Anterior cingulate cortex (tissue), 58 donors: ENCODE results near the gene CCDC149.
"Not testable (repeated sequence)": the region's sequence is repeated elsewhere in the genome, so short reads cannot be mapped to it uniquely, and the experiment has no call there.

Experiments used
- DNase-seq, 58 donors: peaks; one replicate each; lab custom pipeline; 2025; lab: John Stamatoyannopoulos, UW

The CCDC149 gene

GRCh38 chr4:24917076-24917856, 4.4 kb upstream of the CCDC149 start:
- DNase-seq, result no peak

- DNase-seq, result no peak
Observed at GRCh38 chr4:24915121-24915922, 2.5 kb upstream of the CCDC149 start.

- no peak for DNase-seq
Observed at GRCh38 chr4:24914460-24914859, 1.6 kb upstream of the CCDC149 start.

- DNase-seq, result peak in 4 of 58 donors; percentile 39 to 65 (median 43)
Observed at GRCh38 chr4:24913119-24913485, 260 bp upstream of the CCDC149 start.

GRCh38 chr4:24910499-24910898, 2.3 kb downstream of the CCDC149 start:
- DNase-seq, result no peak

GRCh38 chr4:24909606-24910005, 3.2 kb downstream of the CCDC149 start:
- DNase-seq, result not testable (repeated sequence)

- peak in 2 of 58 donors; percentile 21 to 22 for DNase-seq
Observed at GRCh38 chr4:24897639-24898038, 15.2 kb downstream of the CCDC149 start.

- DNase-seq, result peak in 11 of 58 donors; percentile 2 to 24 (median 11)
Observed at GRCh38 chr4:24896977-24897376, 15.9 kb downstream of the CCDC149 start.

GRCh38 chr4:24896056-24896455, 16.8 kb downstream of the CCDC149 start:
- no peak for DNase-seq

- no peak for DNase-seq
Observed at GRCh38 chr4:24895461-24895860, 17.4 kb downstream of the CCDC149 start.

GRCh38 chr4:24894846-24895245, 18.0 kb downstream of the CCDC149 start:
- DNase-seq, result no peak

- no peak for DNase-seq
Observed at GRCh38 chr4:24894243-24894642, 18.6 kb downstream of the CCDC149 start.

GRCh38 chr4:24892778-24893177, 20.1 kb downstream of the CCDC149 start:
- DNase-seq, result no peak

- DNase-seq, result no peak
Observed at GRCh38 chr4:24892278-24892677, 20.6 kb downstream of the CCDC149 start.

GRCh38 chr4:24890561-24891126, 22.2 kb downstream of the CCDC149 start:
- no peak for DNase-seq

- no peak for DNase-seq
Observed at GRCh38 chr4:24889991-24890390, 22.9 kb downstream of the CCDC149 start.

GRCh38 chr4:24888475-24889344, 24.1 kb downstream of the CCDC149 start:
- no peak for DNase-seq

GRCh38 chr4:24887881-24888430, 24.9 kb downstream of the CCDC149 start:
- peak in 8 of 58 donors; percentile 2 to 25 (median 11) for DNase-seq

- DNase-seq, result no peak
Observed at GRCh38 chr4:24886596-24886995, 26.2 kb downstream of the CCDC149 start.

GRCh38 chr4:24885342-24885741, 27.5 kb downstream of the CCDC149 start:
- peak in 49 of 58 donors; percentile 6 to 72 (median 39) for DNase-seq
